ENCODE measurements around the gene PC.

- TF ChIP-seq TSHZ2 (CRISPR knock-in tag; IDR thresholded peaks at IDR 0.05) (no peak), TOX (CRISPR knock-in tag; IDR thresholded peaks at IDR 0.05; ENCODE audit: borderline replicate concordance) (no peak), PATZ1 (CRISPR knock-in tag; IDR thresholded peaks at IDR 0.05; ENCODE audit: borderline replicate concordance) (no peak), CSDC2 (CRISPR knock-in tag; IDR thresholded peaks at IDR 0.05) (no peak), PPARA (CRISPR knock-in tag; IDR thresholded peaks at IDR 0.05; ENCODE audit: borderline replicate concordance) (no peak), SNAI2 (CRISPR knock-in tag; IDR thresholded peaks at IDR 0.05) (no peak)
Measured at GRCh38 chr11:66856496-66857233, 101.5 kb downstream of the PC start, which contains the start of gene LRFN4.
